Esophagus squamous epithelium (tissue), 5 donors: Measurements from ENCODE around the gene MGA. TPM values are rescaled to one million over a fixed set of nuclear protein-coding genes. Genes with fewer than 3 reads are reported as not detected.
A peak's percentile ranks its signal among the peaks of the same experiment; 100 is the strongest.
"Not testable (repeated sequence)": the region's sequence is repeated elsewhere in the genome, so short reads cannot be mapped to it uniquely, and the experiment has no call there.

ENCODE experiments used
- DNase-seq: peaks from one replicate; lab custom pipeline; 2025; lab: John Stamatoyannopoulos, UW
- H3K27ac ChIP-seq, 4 donors: fragments of 200-600 bp; sonication (generic); one replicate each; pipeline ENCODE4 v1.5.1; 2016 to 2019; ENCODE audit warnings: mild to moderate bottlenecking in 1 of 4
- H3K27me3 ChIP-seq, 4 donors: fragments of 200-600 bp; sonication (generic); 1 replicate in 3 of 4; 2 replicates in 1 of 4; pipeline versions ENCODE4 v1.5.1 to v1.6.0; 2017 to 2021; ENCODE audit warnings: antibody characterized with exemption in 1 of 4
- H3K36me3 ChIP-seq, 3 donors: fragments of 200-600 bp; sonication (generic); one replicate each; pipeline ENCODE4 v1.5.1; 2016 to 2019
- H3K4me1 ChIP-seq, 3 donors: fragments of 200-600 bp; sonication (generic); one replicate each; pipeline ENCODE4 v1.5.1; 2017 to 2019
- H3K4me3 ChIP-seq, 4 donors: fragments of 200-600 bp; sonication (generic); 1 replicate in 3 of 4; 2 replicates in 1 of 4; pipeline ENCODE4 v1.5.1; 2016 to 2019; ENCODE audit warnings: mild to moderate bottlenecking in 2 of 4, moderate library complexity in 1 of 4
- H3K9me3 ChIP-seq, 3 donors: fragments of 200-600 bp; sonication (generic); one replicate each; pipeline ENCODE4 v1.5.1; 2016 to 2019
- POLR2A ChIP-seq, 4 donors: fragments of 450-650 bp; IDR thresholded peaks; one replicate each; pipeline ENCODE4 v1.6.1; 2017; ENCODE audit warnings: antibody characterized with exemption in 4 of 4, mild to moderate bottlenecking in 4 of 4, moderate library complexity in 3 of 4
- WGBS, 2 donors: methylation state at CpG; one replicate each; pipeline ENCODE4 v1.1.5; 2018; 5-methylcytosine and 5-hydroxymethylcytosine counted together
- intact Hi-C: fragments of 100-400 bp; cut with DNase I; formaldehyde crosslinking; loops from one replicate; pipeline ENCODE4 v1.15.0; 2022
- total RNA-seq, 4 donors: library from RNA; depleted of rRNA; stranded (reverse); fragments of >200 nt; gene quantifications; one replicate each; pipeline ENCODE4 v1.1.0, GENCODE V29; 2016
- TF ChIP-seq, protein P1 (sequence below), 6 experiments: fragments of 450-650 bp in 4 of 6; fragments of 200-600 bp in 2 of 6; sonication (generic) in 2 of 6; IDR thresholded peaks; one replicate each; pipeline ENCODE4 v1.5.1; 2016 to 2019; ENCODE audit warnings: antibody characterized with exemption in 6 of 6, mild to moderate bottlenecking in 4 of 6, moderate library complexity in 4 of 6
- donor health status: DM: yes; HTN: yes; CAD: no.

Gene MGA
- total RNA-seq, 4 donors from 2014 or later: 12.9 to 37.4 (median 15.1) TPM

DNA sequence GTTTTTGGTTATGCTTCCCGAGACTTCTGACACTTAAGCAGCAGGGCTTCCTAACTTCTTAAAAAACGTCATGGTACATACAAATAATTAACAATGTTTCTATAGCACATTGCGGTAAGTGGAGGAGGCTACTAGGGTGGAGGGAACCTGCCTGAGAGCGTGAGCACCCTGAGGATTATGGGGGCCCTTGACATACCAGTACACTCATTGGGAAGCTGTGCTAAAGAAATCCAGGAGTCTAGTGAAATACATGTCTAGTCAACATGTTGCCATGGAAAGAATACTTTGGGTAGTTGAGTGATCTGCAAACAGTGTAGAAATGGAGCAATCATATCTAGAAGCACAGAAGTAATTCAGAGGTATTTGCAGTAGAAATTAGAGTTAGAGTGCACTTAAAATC is 74.8 kb downstream of the MGA start:
- peaks cover 0 to 86% (median 5%) of the 10 kb centered on the region in 3 donors for H3K36me3 ChIP-seq

DNA sequence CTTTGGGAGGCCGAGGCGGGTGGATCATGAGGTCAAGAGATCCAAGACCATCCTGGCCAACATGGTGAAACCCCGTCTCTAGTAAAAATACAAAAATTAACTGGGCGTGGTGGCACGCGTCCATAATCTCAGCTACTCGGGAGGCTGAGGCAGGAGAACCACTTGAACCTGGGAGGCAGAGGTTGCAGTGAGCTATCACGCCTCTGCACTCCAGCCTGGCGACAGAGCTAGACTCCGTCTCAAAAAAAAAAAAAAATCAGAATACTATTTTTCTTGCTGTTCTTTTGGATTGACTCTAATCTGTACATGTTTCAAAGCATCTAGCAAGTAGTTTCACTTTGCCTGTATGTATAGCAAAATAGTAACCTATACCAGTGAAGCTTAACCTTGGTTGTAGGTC is 75.3 kb downstream of the MGA start:
- H3K27ac ChIP-seq, intact Hi-C loops, H3K27me3 ChIP-seq, H3K9me3 ChIP-seq, H3K4me3 ChIP-seq, DNase-seq, H3K4me1 ChIP-seq: not testable (repeated sequence)
- 95 to 96% methylated on average over 10 of the region's 10 CpGs for WGBS, 2 donors
- H3K36me3 ChIP-seq: peaks cover 0 to 86% (median 5%) of the 10 kb centered on the region in 3 donors

More for the DNA sequence above, 74.8 kb downstream of the MGA start:
- intact Hi-C loops: no loop called here
- Histone ChIP-seq H3K27ac (no peak overlapping the region), H3K27me3 (no peaks in the 10 kb centered on the region), H3K9me3 (no peaks in the 10 kb centered on the region), H3K4me1 (no peaks in the 10 kb centered on the region), H3K4me3 (no peak overlapping the region)
- TF ChIP-seq, protein P1, sequence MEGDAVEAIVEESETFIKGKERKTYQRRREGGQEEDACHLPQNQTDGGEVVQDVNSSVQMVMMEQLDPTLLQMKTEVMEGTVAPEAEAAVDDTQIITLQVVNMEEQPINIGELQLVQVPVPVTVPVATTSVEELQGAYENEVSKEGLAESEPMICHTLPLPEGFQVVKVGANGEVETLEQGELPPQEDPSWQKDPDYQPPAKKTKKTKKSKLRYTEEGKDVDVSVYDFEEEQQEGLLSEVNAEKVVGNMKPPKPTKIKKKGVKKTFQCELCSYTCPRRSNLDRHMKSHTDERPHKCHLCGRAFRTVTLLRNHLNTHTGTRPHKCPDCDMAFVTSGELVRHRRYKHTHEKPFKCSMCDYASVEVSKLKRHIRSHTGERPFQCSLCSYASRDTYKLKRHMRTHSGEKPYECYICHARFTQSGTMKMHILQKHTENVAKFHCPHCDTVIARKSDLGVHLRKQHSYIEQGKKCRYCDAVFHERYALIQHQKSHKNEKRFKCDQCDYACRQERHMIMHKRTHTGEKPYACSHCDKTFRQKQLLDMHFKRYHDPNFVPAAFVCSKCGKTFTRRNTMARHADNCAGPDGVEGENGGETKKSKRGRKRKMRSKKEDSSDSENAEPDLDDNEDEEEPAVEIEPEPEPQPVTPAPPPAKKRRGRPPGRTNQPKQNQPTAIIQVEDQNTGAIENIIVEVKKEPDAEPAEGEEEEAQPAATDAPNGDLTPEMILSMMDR (IDR thresholded peaks at IDR 0.05): no peak
- TF ChIP-seq POLR2A (IDR thresholded peaks at IDR 0.05): no peak
- WGBS, 2 donors: 91 to 93% methylated on average over 4 of the region's 4 CpGs
- no peak for DNase-seq

DNA sequence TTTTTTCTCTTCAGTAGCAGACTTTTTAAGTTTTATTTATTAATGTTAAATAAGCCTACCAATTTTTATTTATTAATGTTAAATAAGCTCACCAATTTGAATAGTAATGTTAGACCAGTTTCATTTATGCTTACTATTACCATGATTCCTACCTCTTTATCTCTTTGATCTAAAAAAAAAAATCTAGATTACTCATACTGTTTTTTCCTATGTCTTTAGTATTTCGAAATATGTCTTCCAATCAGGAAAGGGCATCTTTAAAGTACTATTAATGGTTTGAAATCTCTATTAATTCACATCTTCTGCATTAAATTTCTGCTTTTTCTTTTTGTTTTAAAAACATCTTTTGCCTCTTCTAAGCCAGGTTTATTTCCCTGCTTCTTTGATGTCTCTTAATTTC is 86.6 kb downstream of the MGA start:
- intact Hi-C loops: no loop called here

DNA sequence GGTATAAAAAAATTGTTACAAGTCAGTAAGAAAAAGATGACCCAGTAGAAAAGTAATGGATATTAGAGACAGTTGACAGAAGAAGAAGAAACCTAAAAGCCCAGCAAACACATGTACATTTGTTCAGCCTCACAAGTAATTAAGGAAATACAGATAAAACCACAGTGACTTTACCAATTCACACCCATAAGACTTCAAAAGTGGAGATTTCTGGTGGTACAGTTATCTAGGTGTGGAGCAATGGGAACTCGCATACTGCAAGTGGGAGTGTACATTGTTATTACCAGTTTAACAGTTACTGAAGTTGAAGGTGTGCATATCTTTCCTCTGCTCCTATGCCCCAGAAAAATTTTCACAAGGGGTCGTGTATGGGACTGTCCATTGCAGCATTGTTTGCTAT is 96.0 kb downstream of the MGA start:
- Histone ChIP-seq H3K4me1 (no peaks in the 10 kb centered on the region), H3K27me3 (no peaks in the 10 kb centered on the region), H3K36me3 (peaks cover 0 to 87% (median 6%) of the 10 kb centered on the region in 3 donors), H3K9me3 (no peaks in the 10 kb centered on the region), H3K27ac (no peak overlapping the region), H3K4me3 (no peak overlapping the region)
- TF ChIP-seq, protein P1 (IDR thresholded peaks at IDR 0.05): no peak
- TF ChIP-seq POLR2A (IDR thresholded peaks at IDR 0.05): no peak
- 86 to 100% methylated on average over 2 of the region's 2 CpGs for WGBS, 2 donors
- intact Hi-C loops: no loop called here
- DNase-seq: no peak

More for the DNA sequence above, 86.6 kb downstream of the MGA start:
- H3K4me3 ChIP-seq: no peak overlapping the region
- H3K9me3 ChIP-seq: no peaks in the 10 kb centered on the region
- H3K4me1 ChIP-seq: no peaks in the 10 kb centered on the region
- no peaks in the 10 kb centered on the region for H3K27me3 ChIP-seq
- peaks cover 0 to 76% (median 0%) of the 10 kb centered on the region in 3 donors for H3K36me3 ChIP-seq
- no peak for TF ChIP-seq POLR2A (IDR thresholded peaks at IDR 0.05)
- TF ChIP-seq, protein P1 (IDR thresholded peaks at IDR 0.05): no peak
- no peak overlapping the region for H3K27ac ChIP-seq
- WGBS, 2 donors: 81 to 93% methylated on average over 1 of the region's 1 CpG
- no peak for DNase-seq

DNA sequence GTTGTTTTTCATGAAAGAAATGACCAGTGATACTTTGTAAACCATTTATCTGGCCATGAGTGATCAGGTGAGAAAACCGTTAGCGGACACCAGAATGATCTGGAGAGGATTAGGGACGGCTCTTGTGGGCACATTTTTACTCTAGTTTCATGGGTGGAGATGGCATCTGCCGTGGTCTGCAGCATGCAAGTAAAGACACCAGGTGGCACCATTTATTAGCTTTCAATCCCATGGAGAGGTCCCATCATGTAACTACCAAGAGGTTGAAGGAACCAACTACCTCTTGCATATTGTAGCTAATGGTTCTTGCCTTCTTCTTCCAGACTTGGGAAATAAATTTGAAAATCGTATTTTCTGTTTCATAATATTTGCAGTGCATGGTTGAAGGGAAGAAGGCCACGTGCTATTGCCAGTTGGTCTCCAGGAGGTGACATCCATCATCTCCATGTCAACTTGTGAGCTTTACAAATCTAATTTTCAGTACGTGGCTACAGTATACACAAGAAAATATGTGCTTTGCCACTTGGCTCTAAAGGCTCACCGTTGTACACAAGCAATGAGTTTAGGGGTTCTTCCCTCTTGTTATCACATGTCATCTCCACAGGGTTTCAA is 112.6 kb downstream of the MGA start:
- Histone ChIP-seq H3K9me3 (no peaks in the 10 kb centered on the region), H3K4me3 (no peak overlapping the region), H3K36me3 (peaks cover 0 to 19% (median 0%) of the 10 kb centered on the region in 3 donors), H3K27me3 (no peaks in the 10 kb centered on the region), H3K27ac (peak overlapping the region; percentile 87 to 95 (median 90)), H3K4me1 (peaks cover 28 to 48% (median 32%) of the 10 kb centered on the region in 3 donors)
- TF ChIP-seq, protein P1 (IDR thresholded peaks at IDR 0.05): peak; percentile 73 to 91 (median 88)
- TF ChIP-seq POLR2A (IDR thresholded peaks at IDR 0.05): no peak
- intact Hi-C loops: no loop called here
- no peak for DNase-seq
- WGBS, 2 donors: 29 to 34% methylated on average over 8 of the region's 8 CpGs
